Stimulated activated CD8-positive, alpha-beta memory T cell treated with anti-CD3 and anti-CD28 coated beads, Interleukin-2, amount 100 ng/mL, for 48 hours (primary cell): Measurements from ENCODE around the gene AGMO.

Experiments
- DNase-seq, 2 donors: peaks; one replicate each; pipeline ENCODE4 v3.0.0-alpha.2; 2020; ENCODE audit warnings: low read depth in 2 of 2

Gene AGMO

GRCh38 chr7:15561835-15562234, at the start of gene AGMO:
AGMO (minus strand) TSS chr7:15562015.
- DNase-seq: no peak

- DNase-seq: no peak
Measured at GRCh38 chr7:15610503-15610902, 48.7 kb upstream of the AGMO start.

- DNase-seq: no peak
Measured at GRCh38 chr7:15609287-15609686, 47.5 kb upstream of the AGMO start.

GRCh38 chr7:15607529-15608210, 45.9 kb upstream of the AGMO start:
- DNase-seq: no peak

GRCh38 chr7:15606561-15606960, 44.7 kb upstream of the AGMO start:
- no peak for DNase-seq

- no peak for DNase-seq
Measured at GRCh38 chr7:15604166-15604565, 42.4 kb upstream of the AGMO start.

GRCh38 chr7:15603124-15603523, 41.3 kb upstream of the AGMO start:
- DNase-seq: no peak

GRCh38 chr7:15602236-15602635, 40.4 kb upstream of the AGMO start:
- no peak for DNase-seq

- DNase-seq: no peak
Measured at GRCh38 chr7:15601175-15601574, 39.4 kb upstream of the AGMO start.

- no peak for DNase-seq
Measured at GRCh38 chr7:15600298-15600697, 38.5 kb upstream of the AGMO start.

- no peak for DNase-seq
Measured at GRCh38 chr7:15594461-15594860, 32.6 kb upstream of the AGMO start.

GRCh38 chr7:15593382-15593781, 31.6 kb upstream of the AGMO start:
- DNase-seq: no peak

GRCh38 chr7:15586266-15586665, 24.5 kb upstream of the AGMO start:
- DNase-seq: no peak

GRCh38 chr7:15584575-15584974, 22.8 kb upstream of the AGMO start:
- no peak for DNase-seq

- no peak for DNase-seq
Measured at GRCh38 chr7:15582773-15583172, 21.0 kb upstream of the AGMO start.

- no peak for DNase-seq
Measured at GRCh38 chr7:15581352-15581951, 19.6 kb upstream of the AGMO start.

- DNase-seq: no peak
Measured at GRCh38 chr7:15580604-15581351, 19.0 kb upstream of the AGMO start.

- no peak for DNase-seq
Measured at GRCh38 chr7:15577600-15577999, 15.8 kb upstream of the AGMO start.

GRCh38 chr7:15571301-15571878, 9.6 kb upstream of the AGMO start:
- no peak for DNase-seq

- DNase-seq: no peak
Measured at GRCh38 chr7:15567652-15568051, 5.8 kb upstream of the AGMO start.

- no peak for DNase-seq
Measured at GRCh38 chr7:15567036-15567435, 5.2 kb upstream of the AGMO start.

- no peak for DNase-seq
Measured at GRCh38 chr7:15566476-15566875, 4.7 kb upstream of the AGMO start.

- DNase-seq: no peak
Measured at GRCh38 chr7:15560968-15561367, 847 bp downstream of the AGMO start.
